ENCODE results near the gene HCRT. TPM values are rescaled to one million over a fixed set of nuclear protein-coding genes. Genes with fewer than 3 reads are reported as not detected.
"Not testable (repeated sequence)": the region's sequence is repeated elsewhere in the genome, so short reads cannot be mapped to it uniquely, and the experiment has no call there.

Gene HCRT
- total and polyA plus RNA-seq, 2 donors: 0.19 to 0.23 TPM

DNA sequence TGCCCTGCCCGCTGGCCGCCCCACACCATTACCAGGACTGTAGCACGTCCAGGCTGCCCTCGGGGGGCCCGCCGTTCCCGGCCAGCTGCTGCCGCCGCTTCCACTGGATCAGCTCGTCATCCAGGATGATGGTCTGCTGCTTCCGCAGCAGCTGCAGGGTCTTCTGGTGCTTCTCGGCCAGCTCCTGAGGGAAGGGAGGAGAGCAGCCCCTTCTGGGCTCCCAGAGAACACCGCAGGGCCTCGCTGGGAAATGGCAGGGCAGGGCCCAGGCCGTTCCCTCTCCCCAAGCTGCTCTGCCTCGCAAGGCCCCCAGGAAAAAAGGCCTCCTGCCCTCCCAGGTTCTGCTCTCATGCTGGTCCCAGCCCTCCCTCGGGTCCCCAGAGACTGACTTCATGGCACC is 34.0 kb upstream of the HCRT start:
- WGBS: 100% methylated on average over 3 of the region's 17 CpGs
- H3K36me3 ChIP-seq (ENCODE audit: control insufficient read depth in 2 of 2, insufficient read depth in 2 of 2, low read length in 1 of 2): peaks cover 60 to 74% of the 10 kb centered on the region in 2 donors
- H3K27ac ChIP-seq (ENCODE audit: low read depth in 1 of 2, low read length in 1 of 2); H3K4me3 ChIP-seq (ENCODE audit: low read length in 2 of 2); H3K4me1 ChIP-seq (ENCODE audit: control insufficient read depth in 2 of 2, insufficient read depth in 2 of 2, low read length in 2 of 2); DNase-seq (ENCODE audit: low read depth in 6 of 9, low spot score in 9 of 9); H3K27me3 ChIP-seq (ENCODE audit: control insufficient read depth in 2 of 2, insufficient read depth in 1 of 2, low read length in 1 of 2); H3K9me3 ChIP-seq (ENCODE audit: control insufficient read depth in 2 of 2, insufficient read depth in 1 of 2, low read length in 1 of 2): not testable (repeated sequence)

DNA sequence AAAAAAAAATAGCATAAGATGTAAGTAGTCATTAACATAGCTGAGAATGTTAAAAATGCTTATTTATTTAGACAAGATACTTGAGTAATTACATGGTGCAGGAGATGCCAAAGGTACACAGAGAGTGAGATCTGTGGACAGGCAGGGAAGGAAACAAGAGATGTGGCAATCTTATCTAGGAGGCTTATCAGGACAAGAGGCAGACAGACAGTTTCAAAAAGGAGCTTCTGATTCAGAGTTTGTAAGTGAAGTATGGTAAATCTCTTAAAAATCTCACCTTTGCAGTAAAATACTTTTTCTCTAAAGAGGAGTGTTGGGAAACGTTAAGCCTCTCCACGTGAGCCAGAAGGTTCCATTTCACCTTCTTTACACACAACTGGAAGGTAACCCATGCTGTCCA is 28.9 kb upstream of the HCRT start:
- 93% methylated on average over 2 of the region's 2 CpGs for WGBS
- no peak overlapping the region for H3K27ac ChIP-seq (ENCODE audit: low read depth in 1 of 2, low read length in 1 of 2)
- H3K4me1 ChIP-seq (ENCODE audit: control insufficient read depth in 2 of 2, insufficient read depth in 2 of 2, low read length in 2 of 2): no peaks in the 10 kb centered on the region
- no peaks in the 10 kb centered on the region for H3K27me3 ChIP-seq (ENCODE audit: control insufficient read depth in 2 of 2, insufficient read depth in 1 of 2, low read length in 1 of 2)
- no peak overlapping the region for H3K4me3 ChIP-seq (ENCODE audit: low read length in 2 of 2)
- H3K36me3 ChIP-seq (ENCODE audit: control insufficient read depth in 2 of 2, insufficient read depth in 2 of 2, low read length in 1 of 2): peaks cover 73 to 77% of the 10 kb centered on the region in 2 donors
- DNase-seq (ENCODE audit: low read depth in 6 of 9, low spot score in 9 of 9): no peak
- H3K9me3 ChIP-seq (ENCODE audit: control insufficient read depth in 2 of 2, insufficient read depth in 1 of 2, low read length in 1 of 2): no peaks in the 10 kb centered on the region

DNA sequence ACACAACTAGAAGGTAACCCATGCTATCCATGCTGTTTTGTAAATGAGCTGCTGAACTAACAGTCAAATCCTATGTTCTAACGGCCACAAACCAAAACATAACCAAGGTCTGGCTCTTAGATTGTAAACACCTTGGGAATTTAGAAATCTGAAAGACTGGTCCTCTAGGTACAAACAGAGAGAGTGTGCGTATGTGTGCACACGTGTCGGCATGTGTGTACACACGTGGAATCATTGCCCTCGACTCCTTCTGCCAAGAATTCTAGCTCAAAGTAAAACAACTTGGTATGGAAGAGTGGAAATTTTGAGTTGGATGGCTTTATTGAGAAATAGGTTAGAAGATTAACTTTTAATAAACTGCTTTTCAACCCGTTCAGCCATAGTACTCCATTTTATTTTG is 27.1 kb upstream of the HCRT start:
- WGBS: 96% methylated on average over 7 of the region's 7 CpGs
- H3K9me3 ChIP-seq (ENCODE audit: control insufficient read depth in 2 of 2, insufficient read depth in 1 of 2, low read length in 1 of 2): no peaks in the 10 kb centered on the region
- H3K4me1 ChIP-seq (ENCODE audit: control insufficient read depth in 2 of 2, insufficient read depth in 2 of 2, low read length in 2 of 2): no peaks in the 10 kb centered on the region
- DNase-seq (ENCODE audit: low read depth in 6 of 9, low spot score in 9 of 9): no peak
- H3K27me3 ChIP-seq (ENCODE audit: control insufficient read depth in 2 of 2, insufficient read depth in 1 of 2, low read length in 1 of 2): no peaks in the 10 kb centered on the region
- H3K36me3 ChIP-seq (ENCODE audit: control insufficient read depth in 2 of 2, insufficient read depth in 2 of 2, low read length in 1 of 2): peaks cover 61 to 83% of the 10 kb centered on the region in 2 donors
- no peak overlapping the region for H3K27ac ChIP-seq (ENCODE audit: low read depth in 1 of 2, low read length in 1 of 2)
- H3K4me3 ChIP-seq (ENCODE audit: low read length in 2 of 2): no peak overlapping the region

DNA sequence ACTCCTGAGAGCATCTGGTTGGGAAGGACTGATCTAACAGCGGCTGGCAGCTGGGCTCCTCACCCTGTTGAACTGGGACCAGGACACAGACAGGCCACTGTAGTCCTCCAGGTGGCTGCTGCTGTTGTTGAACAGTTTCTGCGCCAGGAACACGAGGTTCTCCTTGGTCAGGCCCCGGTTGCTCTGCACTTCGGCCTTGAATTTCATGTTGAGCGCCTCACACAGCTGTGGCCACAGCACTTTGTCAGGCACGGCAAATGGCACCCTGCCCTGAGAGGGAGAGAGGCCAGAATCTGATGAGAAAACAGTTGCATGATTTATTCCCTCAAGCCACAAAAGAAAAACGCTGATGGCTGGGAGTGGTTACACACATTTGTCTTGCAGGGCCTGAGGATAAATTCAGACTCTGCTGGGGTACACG is 26.7 kb upstream of the HCRT start:
- H3K4me3 ChIP-seq (ENCODE audit: low read length in 2 of 2); DNase-seq (ENCODE audit: low read depth in 6 of 9, low spot score in 9 of 9); H3K9me3 ChIP-seq (ENCODE audit: control insufficient read depth in 2 of 2, insufficient read depth in 1 of 2, low read length in 1 of 2); H3K27ac ChIP-seq (ENCODE audit: low read depth in 1 of 2, low read length in 1 of 2); H3K27me3 ChIP-seq (ENCODE audit: control insufficient read depth in 2 of 2, insufficient read depth in 1 of 2, low read length in 1 of 2); H3K4me1 ChIP-seq (ENCODE audit: control insufficient read depth in 2 of 2, insufficient read depth in 2 of 2, low read length in 2 of 2): not testable (repeated sequence)
- WGBS: 94% methylated on average over 9 of the region's 9 CpGs
- H3K36me3 ChIP-seq (ENCODE audit: control insufficient read depth in 2 of 2, insufficient read depth in 2 of 2, low read length in 1 of 2): peaks cover 56 to 81% of the 10 kb centered on the region in 2 donors

DNA sequence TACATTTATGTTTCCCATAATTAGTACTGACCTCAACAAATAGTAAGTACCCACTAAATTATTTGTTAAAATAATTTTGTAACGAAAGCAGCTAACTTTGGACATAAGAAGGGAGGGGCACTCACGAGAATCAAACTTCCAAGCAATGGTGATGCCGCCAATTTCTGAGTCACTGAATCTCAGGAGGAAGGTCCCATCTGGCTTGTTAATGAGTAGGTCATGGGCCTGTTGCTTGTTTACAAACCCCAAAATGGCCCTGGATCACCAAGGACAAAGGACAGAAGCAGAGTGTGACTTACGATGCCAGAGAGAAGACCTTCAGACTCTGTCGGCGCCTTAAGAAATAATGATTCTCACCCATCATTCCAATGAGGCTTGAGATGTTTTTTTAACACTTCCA is 24.8 kb upstream of the HCRT start:
- Histone ChIP-seq H3K4me1 (ENCODE audit: control insufficient read depth in 2 of 2, insufficient read depth in 2 of 2, low read length in 2 of 2) (no peaks in the 10 kb centered on the region), H3K9me3 (ENCODE audit: control insufficient read depth in 2 of 2, insufficient read depth in 1 of 2, low read length in 1 of 2) (no peaks in the 10 kb centered on the region), H3K36me3 (ENCODE audit: control insufficient read depth in 2 of 2, insufficient read depth in 2 of 2, low read length in 1 of 2) (peaks cover 56 to 74% of the 10 kb centered on the region in 2 donors), H3K27ac (ENCODE audit: low read depth in 1 of 2, low read length in 1 of 2) (no peak overlapping the region), H3K4me3 (ENCODE audit: low read length in 2 of 2) (no peak overlapping the region), H3K27me3 (ENCODE audit: control insufficient read depth in 2 of 2, insufficient read depth in 1 of 2, low read length in 1 of 2) (no peaks in the 10 kb centered on the region)
- 97% methylated on average over 6 of the region's 6 CpGs for WGBS
- no peak for DNase-seq (ENCODE audit: low read depth in 6 of 9, low spot score in 9 of 9)

DNA sequence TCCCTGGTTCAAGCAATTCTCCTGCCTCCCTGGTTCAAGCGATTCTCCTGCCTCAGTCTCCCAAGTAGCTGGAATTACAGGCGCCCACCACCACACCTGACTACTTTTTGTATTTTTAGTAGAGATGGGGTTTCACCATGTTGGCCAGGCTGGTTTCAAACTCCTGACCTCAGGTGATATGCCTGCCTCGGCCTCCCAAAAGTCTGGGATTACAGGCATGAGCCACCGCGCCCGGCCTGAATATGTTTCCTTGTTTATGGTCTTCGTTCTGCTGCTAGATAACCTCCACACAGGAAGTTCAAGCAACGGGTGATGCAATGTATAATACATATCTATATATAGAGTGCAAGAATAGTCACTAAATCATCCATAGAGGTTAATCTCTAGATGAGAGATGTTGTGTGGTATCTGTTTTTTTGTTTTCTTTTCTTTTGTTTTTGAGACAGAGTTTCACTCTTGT is 20.9 kb upstream of the HCRT start:
- not testable (repeated sequence) for H3K27me3 ChIP-seq (ENCODE audit: control insufficient read depth in 2 of 2, insufficient read depth in 1 of 2, low read length in 1 of 2); H3K4me3 ChIP-seq (ENCODE audit: low read length in 2 of 2); DNase-seq (ENCODE audit: low read depth in 6 of 9, low spot score in 9 of 9); H3K9me3 ChIP-seq (ENCODE audit: control insufficient read depth in 2 of 2, insufficient read depth in 1 of 2, low read length in 1 of 2); H3K27ac ChIP-seq (ENCODE audit: low read depth in 1 of 2, low read length in 1 of 2); H3K4me1 ChIP-seq (ENCODE audit: control insufficient read depth in 2 of 2, insufficient read depth in 2 of 2, low read length in 2 of 2)
- H3K36me3 ChIP-seq (ENCODE audit: control insufficient read depth in 2 of 2, insufficient read depth in 2 of 2, low read length in 1 of 2): peaks cover 52 to 75% of the 10 kb centered on the region in 2 donors
- 97% methylated on average over 8 of the region's 8 CpGs for WGBS

DNA sequence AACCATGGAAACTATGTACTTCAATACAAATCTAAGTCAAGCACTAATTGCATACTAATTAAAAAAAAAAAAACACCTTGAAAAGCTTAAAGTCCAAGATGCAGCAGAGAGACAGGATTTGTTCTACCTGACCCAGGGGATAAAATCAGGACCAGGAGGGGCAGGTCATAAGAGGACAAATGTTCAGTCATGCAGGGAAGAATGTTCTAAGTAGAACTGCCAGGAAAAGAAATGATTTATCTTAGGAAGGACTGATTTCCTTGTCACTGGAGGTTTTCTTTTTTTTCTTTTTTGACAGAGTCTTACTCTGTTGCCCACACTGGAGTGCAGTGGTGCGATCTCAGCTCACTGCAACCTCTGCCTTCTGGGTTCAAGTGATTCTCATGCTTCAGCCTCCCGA is 18.1 kb upstream of the HCRT start:
- H3K27me3 ChIP-seq (ENCODE audit: control insufficient read depth in 2 of 2, insufficient read depth in 1 of 2, low read length in 1 of 2): no peaks in the 10 kb centered on the region
- DNase-seq (ENCODE audit: low read depth in 6 of 9, low spot score in 9 of 9): no peak
- H3K36me3 ChIP-seq (ENCODE audit: control insufficient read depth in 2 of 2, insufficient read depth in 2 of 2, low read length in 1 of 2): peaks cover 50 to 59% of the 10 kb centered on the region in 2 donors
- H3K9me3 ChIP-seq (ENCODE audit: control insufficient read depth in 2 of 2, insufficient read depth in 1 of 2, low read length in 1 of 2): no peaks in the 10 kb centered on the region
- no peak overlapping the region for H3K4me3 ChIP-seq (ENCODE audit: low read length in 2 of 2)
- WGBS: 98% methylated on average over 2 of the region's 2 CpGs
- H3K27ac ChIP-seq (ENCODE audit: low read depth in 1 of 2, low read length in 1 of 2): no peak overlapping the region
- no peaks in the 10 kb centered on the region for H3K4me1 ChIP-seq (ENCODE audit: control insufficient read depth in 2 of 2, insufficient read depth in 2 of 2, low read length in 2 of 2)

DNA sequence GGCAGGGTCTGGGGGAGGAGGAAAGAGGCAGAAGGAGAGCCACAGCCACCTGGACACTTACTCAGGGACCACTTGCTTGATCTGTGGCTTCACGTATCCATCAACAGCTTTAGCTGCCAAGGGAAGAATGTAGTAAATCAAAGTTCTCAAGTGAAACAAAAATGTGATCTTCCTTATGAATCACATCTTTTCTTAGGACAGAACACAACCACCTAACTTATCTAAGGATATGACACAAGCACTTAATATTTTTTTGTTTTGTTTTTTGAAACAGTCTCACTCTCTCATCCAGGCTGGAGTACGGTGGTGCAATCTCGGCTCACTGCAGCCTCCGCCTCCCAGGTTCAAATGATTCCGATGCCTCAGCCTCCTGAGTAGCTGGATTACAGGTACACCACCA is 17.4 kb upstream of the HCRT start:
- over 99% methylated on average over 5 of the region's 5 CpGs for WGBS
- no peak overlapping the region for H3K4me3 ChIP-seq (ENCODE audit: low read length in 2 of 2)
- H3K4me1 ChIP-seq (ENCODE audit: control insufficient read depth in 2 of 2, insufficient read depth in 2 of 2, low read length in 2 of 2): no peaks in the 10 kb centered on the region
- no peaks in the 10 kb centered on the region for H3K27me3 ChIP-seq (ENCODE audit: control insufficient read depth in 2 of 2, insufficient read depth in 1 of 2, low read length in 1 of 2)
- no peaks in the 10 kb centered on the region for H3K9me3 ChIP-seq (ENCODE audit: control insufficient read depth in 2 of 2, insufficient read depth in 1 of 2, low read length in 1 of 2)
- no peak for DNase-seq (ENCODE audit: low read depth in 6 of 9, low spot score in 9 of 9)
- no peak overlapping the region for H3K27ac ChIP-seq (ENCODE audit: low read depth in 1 of 2, low read length in 1 of 2)
- peaks cover 50 to 54% of the 10 kb centered on the region in 2 donors for H3K36me3 ChIP-seq (ENCODE audit: control insufficient read depth in 2 of 2, insufficient read depth in 2 of 2, low read length in 1 of 2)

DNA sequence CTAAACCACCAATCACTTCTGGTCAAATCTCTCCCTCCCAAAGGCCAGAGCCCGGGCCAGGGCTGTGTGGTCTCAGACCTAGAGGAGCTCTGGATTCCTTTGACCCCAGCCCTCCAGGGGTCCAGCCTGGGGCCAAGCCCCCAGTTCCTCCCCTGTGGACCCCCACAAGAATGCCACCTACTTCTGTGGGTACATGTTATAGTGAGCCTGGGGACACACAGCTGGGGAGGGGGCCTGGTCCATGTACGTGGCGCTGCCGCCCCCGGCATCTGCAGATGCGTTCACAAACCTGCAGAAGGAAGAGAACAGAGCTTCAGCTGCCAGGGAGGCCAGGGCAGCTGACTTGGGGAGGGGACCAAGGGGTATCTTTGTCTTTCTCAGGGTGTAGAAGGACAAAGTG is 16.9 kb upstream of the HCRT start:
- no peak for DNase-seq (ENCODE audit: low read depth in 6 of 9, low spot score in 9 of 9)
- H3K27ac ChIP-seq (ENCODE audit: low read depth in 1 of 2, low read length in 1 of 2): no peak overlapping the region
- no peaks in the 10 kb centered on the region for H3K9me3 ChIP-seq (ENCODE audit: control insufficient read depth in 2 of 2, insufficient read depth in 1 of 2, low read length in 1 of 2)
- 97% methylated on average over 6 of the region's 6 CpGs for WGBS
- no peak overlapping the region for H3K4me3 ChIP-seq (ENCODE audit: low read length in 2 of 2)
- no peaks in the 10 kb centered on the region for H3K4me1 ChIP-seq (ENCODE audit: control insufficient read depth in 2 of 2, insufficient read depth in 2 of 2, low read length in 2 of 2)
- H3K36me3 ChIP-seq (ENCODE audit: control insufficient read depth in 2 of 2, insufficient read depth in 2 of 2, low read length in 1 of 2): peaks cover 50% of the 10 kb centered on the region in 2 donors
- no peaks in the 10 kb centered on the region for H3K27me3 ChIP-seq (ENCODE audit: control insufficient read depth in 2 of 2, insufficient read depth in 1 of 2, low read length in 1 of 2)

DNA sequence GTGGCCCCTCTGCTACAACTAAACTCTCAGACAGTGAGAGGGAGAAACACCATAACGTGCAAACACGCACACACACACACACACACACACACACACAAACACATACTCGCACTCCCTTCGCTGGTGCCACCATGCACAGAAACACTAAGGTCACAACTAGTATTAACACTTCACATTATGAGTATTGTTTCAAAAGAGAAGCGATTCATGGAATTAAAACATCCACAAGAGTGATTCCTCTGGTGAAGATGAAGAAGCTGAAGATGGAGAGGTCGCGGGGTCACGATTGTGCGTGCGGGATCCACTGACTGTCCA is 16.2 kb upstream of the HCRT start:
- Histone ChIP-seq H3K9me3 (ENCODE audit: control insufficient read depth in 2 of 2, insufficient read depth in 1 of 2, low read length in 1 of 2) (no peaks in the 10 kb centered on the region), H3K27me3 (ENCODE audit: control insufficient read depth in 2 of 2, insufficient read depth in 1 of 2, low read length in 1 of 2) (no peaks in the 10 kb centered on the region), H3K27ac (ENCODE audit: low read depth in 1 of 2, low read length in 1 of 2) (no peak overlapping the region), H3K4me3 (ENCODE audit: low read length in 2 of 2) (no peak overlapping the region), H3K36me3 (ENCODE audit: control insufficient read depth in 2 of 2, insufficient read depth in 2 of 2, low read length in 1 of 2) (peaks cover 49 to 50% of the 10 kb centered on the region in 2 donors), H3K4me1 (ENCODE audit: control insufficient read depth in 2 of 2, insufficient read depth in 2 of 2, low read length in 2 of 2) (no peaks in the 10 kb centered on the region)
- DNase-seq (ENCODE audit: low read depth in 6 of 9, low spot score in 9 of 9): no peak
- WGBS: 95% methylated on average over 10 of the region's 10 CpGs
